Transverse colon (tissue), 3 donors: ENCODE data around the gene PRR19.

ENCODE experiments used
- POLR2A ChIP-seq: fragments of 450-650 bp; IDR thresholded peaks from one replicate; pipeline ENCODE4 v1.6.1; 2016; ENCODE audit warnings: antibody characterized with exemption, mild to moderate bottlenecking, moderate library complexity
- TF ChIP-seq, protein P1 (sequence below), 5 experiments: fragments of 200-600 bp in 3 of 5; fragments of 450-650 bp in 2 of 5; sonication (generic) in 3 of 5; IDR thresholded peaks; 1 replicate in 2 of 5; 2 replicates in 3 of 5; pipeline ENCODE4 v1.5.1; 2016 to 2017; ENCODE audit warnings: antibody characterized with exemption in 5 of 5, inconsistent platforms in 3 of 5, mild to moderate bottlenecking in 2 of 5, moderate library complexity in 1 of 5

GRCh38 chr19:42323852-42324654 is 22.1 kb downstream of the PRR19 start:
- TF ChIP-seq POLR2A, result no peak
- TF ChIP-seq, protein P1, sequence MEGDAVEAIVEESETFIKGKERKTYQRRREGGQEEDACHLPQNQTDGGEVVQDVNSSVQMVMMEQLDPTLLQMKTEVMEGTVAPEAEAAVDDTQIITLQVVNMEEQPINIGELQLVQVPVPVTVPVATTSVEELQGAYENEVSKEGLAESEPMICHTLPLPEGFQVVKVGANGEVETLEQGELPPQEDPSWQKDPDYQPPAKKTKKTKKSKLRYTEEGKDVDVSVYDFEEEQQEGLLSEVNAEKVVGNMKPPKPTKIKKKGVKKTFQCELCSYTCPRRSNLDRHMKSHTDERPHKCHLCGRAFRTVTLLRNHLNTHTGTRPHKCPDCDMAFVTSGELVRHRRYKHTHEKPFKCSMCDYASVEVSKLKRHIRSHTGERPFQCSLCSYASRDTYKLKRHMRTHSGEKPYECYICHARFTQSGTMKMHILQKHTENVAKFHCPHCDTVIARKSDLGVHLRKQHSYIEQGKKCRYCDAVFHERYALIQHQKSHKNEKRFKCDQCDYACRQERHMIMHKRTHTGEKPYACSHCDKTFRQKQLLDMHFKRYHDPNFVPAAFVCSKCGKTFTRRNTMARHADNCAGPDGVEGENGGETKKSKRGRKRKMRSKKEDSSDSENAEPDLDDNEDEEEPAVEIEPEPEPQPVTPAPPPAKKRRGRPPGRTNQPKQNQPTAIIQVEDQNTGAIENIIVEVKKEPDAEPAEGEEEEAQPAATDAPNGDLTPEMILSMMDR (IDR thresholded peaks at IDR 0.05), result peak in 1 of 5 experiments; percentile 8
